Right lobe of liver (tissue), 6 donors: ENCODE results near the gene IFT74. TPM values are rescaled to one million over a fixed set of nuclear protein-coding genes. Genes with fewer than 3 reads are reported as not detected.
A peak's percentile ranks its signal among the peaks of the same experiment; 100 is the strongest.

ENCODE experiments used
- ATAC-seq, 4 donors: fragments of 200-7000 bp; cut with Tn5 transposase; one replicate each; pipeline ENCODE4 v1.9.1; 2020; ENCODE audit warnings: mild to moderate bottlenecking in 4 of 4, moderate library complexity in 4 of 4
- DNase-seq, 3 donors: peaks; one replicate each; pipeline ENCODE4 v3.0.0-alpha.2; 2020
- H3K27ac ChIP-seq, 3 donors: fragments of 200-600 bp; one replicate each; pipeline ENCODE4 v1.8.0; 2022
- H3K27me3 ChIP-seq, 2 donors: fragments of 200-600 bp; one replicate each; pipeline ENCODE4 v1.8.0; 2022
- H3K36me3 ChIP-seq, 4 donors: fragments of 200-600 bp; sonication (generic) in 1 of 4; one replicate each; pipeline versions ENCODE4 v1.5.1 to v1.8.0; 2017 to 2022; ENCODE audit warnings: control low read depth in 1 of 4
- H3K4me1 ChIP-seq, 4 donors: fragments of 200-600 bp; sonication (generic) in 1 of 4; one replicate each; pipeline versions ENCODE4 v1.5.1 to v1.8.0; 2017 to 2022; ENCODE audit warnings: control low read depth in 1 of 4
- H3K4me3 ChIP-seq, 3 donors: fragments of 200-600 bp; one replicate each; pipeline ENCODE4 v1.8.0; 2022
- H3K9me3 ChIP-seq, 4 donors: fragments of 200-600 bp; sonication (generic) in 1 of 4; one replicate each; pipeline versions ENCODE4 v1.5.1 to v1.8.0; 2017 to 2022; ENCODE audit warnings: control low read depth in 1 of 4
- CTCF ChIP-seq, 4 donors: fragments of 200-600 bp in 3 of 4; fragments of 450-650 bp in 1 of 4; IDR thresholded peaks; one replicate each; pipeline versions ENCODE4 v1.5.1 to v1.8.0; 2016 to 2022; ENCODE audit warnings: antibody characterized with exemption in 4 of 4, mild to moderate bottlenecking in 2 of 4
- POLR2A ChIP-seq: fragments of 450-650 bp; IDR thresholded peaks from one replicate; pipeline ENCODE4 v1.6.1; 2017; ENCODE audit warnings: antibody characterized with exemption, mild to moderate bottlenecking
- WGBS: methylation state at CpG from one replicate; pipeline ENCODE4 v1.1.6; 2018; ENCODE audit warnings: low coverage, low lambda C conversion rate; ENCODE audit not compliant: insufficient coverage; ENCODE audit errors: missing lambda C conversion rate; 5-methylcytosine and 5-hydroxymethylcytosine counted together
- intact Hi-C, 2 donors: fragments of 100-400 bp; cut with DNase I; formaldehyde crosslinking; loops; one replicate each; pipeline versions ENCODE4 v1.11.2 to v1.14.1; 2022
- total RNA-seq, 6 experiments: library from RNA; depleted of rRNA in 2 of 6; stranded (reverse); fragments of >200 nt in 2 of 6; fragmentation: NEBNext Ultra II Directional in 3 of 6; extraction: Animal tissue kit (Norgen Biotek cat#: 25700) in 3 of 6; gene quantifications; one replicate each; pipeline versions ENCODE4 v1.1.0 to v1.2.4, GENCODE V29; 2016 to 2023
- donor health status: DM: no; HTN: yes; CAD: no.
- donor health status: DM: no; HTN: no; CAD: no.
- donor health status: DM: no; HTN: no; CAD: no.
- donor health status: DM: no; HTN: yes; CAD: no.
- donor health status: DM: no; HTN: yes; CAD: no.

The IFT74 gene
- total RNA-seq, 6 experiments from 2014 or later: 6.2 to 10.2 (median 6.7) TPM

DNA sequence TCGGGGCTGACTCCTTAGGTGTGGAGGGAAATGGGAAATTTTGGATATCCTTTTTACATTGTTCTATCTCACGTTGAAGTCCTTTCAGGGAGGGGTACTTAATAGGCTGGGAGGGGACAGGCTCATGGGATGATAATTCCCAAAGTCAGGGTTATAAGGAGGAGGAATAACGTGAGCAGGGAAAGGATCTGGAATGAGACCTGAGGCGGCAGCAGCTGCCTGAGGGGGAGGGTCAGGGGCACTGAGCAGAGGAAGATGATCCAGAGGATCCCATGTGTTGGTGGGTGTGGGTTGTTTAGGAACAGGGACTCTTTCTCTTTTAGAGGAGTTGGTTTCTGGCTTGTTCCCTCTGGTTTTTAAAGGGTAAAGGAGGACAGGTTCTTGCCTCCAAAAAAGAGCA lies 18.7 kb downstream of the IFT74 start:
- ATAC-seq (no peak), DNase-seq (no peak)
- Histone ChIP-seq H3K36me3 (no peaks in the 10 kb centered on the region), H3K27ac (no peak overlapping the region), H3K4me3 (no peak overlapping the region), H3K27me3 (no peaks in the 10 kb centered on the region), H3K4me1 (no peaks in the 10 kb centered on the region), H3K9me3 (no peaks in the 10 kb centered on the region)
- WGBS: 91% methylated on average over 4 of the region's 4 CpGs
- TF ChIP-seq POLR2A (no peak), CTCF (IDR thresholded peaks at IDR 0.05) (no peak)
- intact Hi-C loops: no loop called here

- no peak for DNase-seq
- no peak overlapping the region for H3K4me3 ChIP-seq
- H3K27ac ChIP-seq: no peak overlapping the region
- no peaks in the 10 kb centered on the region for H3K9me3 ChIP-seq
- TF ChIP-seq POLR2A: no peak
- peak; percentile 44 to 55 (median 50) for TF ChIP-seq CTCF (IDR thresholded peaks at IDR 0.05)
- peak; percentile 59 to 77 (median 72) for ATAC-seq
- intact Hi-C loops: no loop called here
- no peaks in the 10 kb centered on the region for H3K4me1 ChIP-seq
- WGBS: 81% methylated on average over 14 of the region's 18 CpGs
- H3K36me3 ChIP-seq: peaks cover 0 to 4% (median 0%) of the 10 kb centered on the region in 4 donors
- H3K27me3 ChIP-seq: no peaks in the 10 kb centered on the region
Measured at GRCh38 chr9:26975728-26976707, 19.8 kb downstream of the IFT74 start.

- Histone ChIP-seq H3K9me3 (no peaks in the 10 kb centered on the region), H3K36me3 (peaks cover 0 to 9% (median 2%) of the 10 kb centered on the region in 4 donors), H3K27me3 (no peaks in the 10 kb centered on the region), H3K27ac (no peak overlapping the region), H3K4me3 (no peak overlapping the region), H3K4me1 (no peaks in the 10 kb centered on the region)
- DNase-seq: no peak
- intact Hi-C loops: no loop called here
- ATAC-seq: peak in 1 of 4 donors; percentile 31
- TF ChIP-seq CTCF (IDR thresholded peaks at IDR 0.05) (no peak), POLR2A (no peak)
- 71% methylated on average over 1 of the region's 1 CpG for WGBS
Measured at GRCh38 chr9:26983340-26983739, 27.1 kb downstream of the IFT74 start.

DNA sequence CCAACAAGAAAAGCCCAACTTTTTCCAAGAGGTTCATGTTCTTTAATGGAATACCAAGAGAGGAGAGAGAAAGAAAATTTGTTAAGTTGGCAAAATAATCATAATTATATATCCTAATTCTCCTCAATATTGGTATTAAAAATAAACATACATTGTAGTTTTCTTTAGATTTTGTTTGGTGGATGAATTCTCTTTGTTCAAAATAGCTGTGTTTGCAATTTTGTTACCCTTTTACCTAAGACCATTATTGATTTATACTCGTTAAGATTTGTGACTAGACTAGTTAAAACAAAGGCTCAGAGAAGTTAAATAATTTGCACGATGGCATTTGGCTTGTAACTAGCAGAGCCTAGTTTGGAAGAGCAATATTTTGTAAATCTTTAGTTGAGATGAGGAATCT lies 39.6 kb downstream of the IFT74 start:
- intact Hi-C loops: no loop called here
- no peak for DNase-seq

More for the DNA sequence above, 39.6 kb downstream of the IFT74 start:
- no peaks in the 10 kb centered on the region for H3K27me3 ChIP-seq
- no peaks in the 10 kb centered on the region for H3K4me1 ChIP-seq
- ATAC-seq: no peak
- WGBS: 28% methylated on average over 2 of the region's 2 CpGs
- H3K36me3 ChIP-seq: peaks cover 0 to 5% (median 0%) of the 10 kb centered on the region in 4 donors
- H3K9me3 ChIP-seq: no peaks in the 10 kb centered on the region
- no peak overlapping the region for H3K27ac ChIP-seq
- TF ChIP-seq POLR2A: no peak
- no peak for TF ChIP-seq CTCF (IDR thresholded peaks at IDR 0.05)
- H3K4me3 ChIP-seq: no peak overlapping the region
